Measurements from ENCODE around the gene CDC42EP2.

GRCh38 chr11:65320386-65321075 lies 5.9 kb downstream of the CDC42EP2 start:
- TF ChIP-seq EZH2 (IDR thresholded peaks at IDR 0.05; ENCODE audit: insufficient read depth, poor library complexity, severe bottlenecking) = no peak
- TF ChIP-seq EZH2phosphoT487 (IDR thresholded peaks at IDR 0.05; ENCODE audit: insufficient read depth, low read depth) = no peak
